Thoracic aorta (tissue), 2 donors: ENCODE data around the gene ORC4. TPM values are rescaled to one million over a fixed set of nuclear protein-coding genes. Genes with fewer than 3 reads are reported as not detected.

Experiments used
- ATAC-seq: fragments of 150-250 bp; one replicate; pipeline ENCODE4 v1.8.0; 2017; ENCODE audit warnings: low read depth; ENCODE audit not compliant: insufficient number of reproducible peaks, low FRiP score
- DNase-seq: peaks from one replicate; pipeline ENCODE4 v3.0.0-alpha.2; 2020; ENCODE audit warnings: low spot score
- H3K27ac ChIP-seq, 2 donors: fragments of 200-600 bp; sonication (generic); 1 replicate in 1 of 2; 2 replicates in 1 of 2; pipeline ENCODE4 v1.5.1; 2016; ENCODE audit warnings: mild to moderate bottlenecking in 2 of 2, moderate library complexity in 2 of 2
- H3K27me3 ChIP-seq: fragments of 200-600 bp; sonication (generic); replicated peaks from 2 replicates; pipeline ENCODE4 v1.6.0; 2016; ENCODE audit warnings: mild to moderate bottlenecking; ENCODE audit not compliant: insufficient read depth
- H3K36me3 ChIP-seq: fragments of 200-600 bp; sonication (generic); one replicate; pipeline ENCODE4 v1.5.1; 2016
- H3K4me1 ChIP-seq, 2 donors: fragments of 200-600 bp; sonication (generic); 1 replicate in 1 of 2; 2 replicates in 1 of 2; pipeline versions ENCODE4 v1.5.1 to v1.6.0; 2016; ENCODE audit warnings: low read depth in 2 of 2, mild to moderate bottlenecking in 1 of 2; ENCODE audit not compliant: control insufficient read depth in 1 of 2
- H3K4me3 ChIP-seq: fragments of 200-600 bp; sonication (generic); 2 replicates; pipeline ENCODE4 v1.5.1; 2016; ENCODE audit warnings: mild to moderate bottlenecking
- H3K9me3 ChIP-seq: fragments of 200-600 bp; sonication (generic); 2 replicates; pipeline ENCODE4 v1.5.1; 2016
- total RNA-seq, 2 donors: library from RNA; depleted of rRNA; stranded (reverse); fragments of >200 nt; gene quantifications; one replicate each; pipeline versions ENCODE4 v1.1.0 to v1.2.3, GENCODE V29; 2016
- TF ChIP-seq, protein P1 (sequence below): fragments of 200-600 bp; sonication (generic); IDR thresholded peaks from one replicate; pipeline ENCODE4 v1.5.1; 2019; ENCODE audit warnings: antibody characterized with exemption

The ORC4 gene
- total RNA-seq, 2 donors from 2014 or later: 12.2 to 57.9 TPM

DNA sequence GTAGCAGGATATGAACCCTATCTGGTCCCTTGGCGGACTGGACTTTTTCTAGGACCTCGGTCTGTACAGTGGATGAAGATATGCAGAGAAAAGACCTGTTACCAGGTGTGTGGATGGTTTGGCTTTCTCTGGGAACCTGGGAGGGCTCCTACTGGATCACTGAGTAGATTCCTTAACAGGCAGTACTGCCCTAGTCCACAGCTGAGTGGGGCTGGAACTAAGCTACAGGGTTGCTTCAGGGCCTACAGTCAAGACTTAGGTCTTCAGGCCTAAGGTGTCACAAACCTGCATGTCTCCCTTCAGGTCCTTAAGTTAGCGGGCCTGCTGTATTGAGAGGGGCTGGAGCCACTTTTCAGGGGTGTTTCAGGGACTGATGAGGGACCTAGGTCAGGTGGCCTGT is 42.9 kb downstream of the ORC4 start:
- peaks cover 3% of the 10 kb centered on the region for H3K36me3 ChIP-seq
- peaks cover 0 to 3% of the 10 kb centered on the region in 2 donors for H3K4me1 ChIP-seq
- H3K27me3 ChIP-seq: no peaks in the 10 kb centered on the region
- H3K27ac ChIP-seq: no peak overlapping the region
- no peaks in the 10 kb centered on the region for H3K9me3 ChIP-seq
- ATAC-seq: no peak
- TF ChIP-seq, protein P1, sequence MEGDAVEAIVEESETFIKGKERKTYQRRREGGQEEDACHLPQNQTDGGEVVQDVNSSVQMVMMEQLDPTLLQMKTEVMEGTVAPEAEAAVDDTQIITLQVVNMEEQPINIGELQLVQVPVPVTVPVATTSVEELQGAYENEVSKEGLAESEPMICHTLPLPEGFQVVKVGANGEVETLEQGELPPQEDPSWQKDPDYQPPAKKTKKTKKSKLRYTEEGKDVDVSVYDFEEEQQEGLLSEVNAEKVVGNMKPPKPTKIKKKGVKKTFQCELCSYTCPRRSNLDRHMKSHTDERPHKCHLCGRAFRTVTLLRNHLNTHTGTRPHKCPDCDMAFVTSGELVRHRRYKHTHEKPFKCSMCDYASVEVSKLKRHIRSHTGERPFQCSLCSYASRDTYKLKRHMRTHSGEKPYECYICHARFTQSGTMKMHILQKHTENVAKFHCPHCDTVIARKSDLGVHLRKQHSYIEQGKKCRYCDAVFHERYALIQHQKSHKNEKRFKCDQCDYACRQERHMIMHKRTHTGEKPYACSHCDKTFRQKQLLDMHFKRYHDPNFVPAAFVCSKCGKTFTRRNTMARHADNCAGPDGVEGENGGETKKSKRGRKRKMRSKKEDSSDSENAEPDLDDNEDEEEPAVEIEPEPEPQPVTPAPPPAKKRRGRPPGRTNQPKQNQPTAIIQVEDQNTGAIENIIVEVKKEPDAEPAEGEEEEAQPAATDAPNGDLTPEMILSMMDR: no peak
- H3K4me3 ChIP-seq: no peak overlapping the region
- DNase-seq: no peak

DNA sequence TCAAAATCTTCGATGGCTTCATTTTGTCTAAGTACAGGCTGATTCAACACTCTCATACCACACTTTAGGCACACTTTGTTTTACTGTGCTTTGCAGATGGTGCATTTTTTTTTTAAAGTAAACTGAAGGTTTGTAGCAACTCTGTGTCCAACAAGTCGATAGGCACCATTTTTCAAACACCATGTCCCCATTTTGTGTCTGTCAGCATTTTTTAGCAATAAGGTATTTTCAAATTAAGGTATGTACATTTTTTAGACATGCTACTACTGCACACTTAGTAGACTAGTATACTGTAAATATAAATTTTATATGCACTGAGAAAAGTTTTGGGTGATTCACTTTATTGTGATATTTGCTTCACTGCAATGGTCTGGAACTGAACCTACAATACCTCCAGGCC is 44.4 kb downstream of the ORC4 start:
- no peak overlapping the region for H3K27ac ChIP-seq
- H3K4me1 ChIP-seq: peaks cover 0 to 3% of the 10 kb centered on the region in 2 donors
- ATAC-seq (no peak), DNase-seq (no peak)
- H3K9me3 ChIP-seq: no peaks in the 10 kb centered on the region
- no peaks in the 10 kb centered on the region for H3K27me3 ChIP-seq
- no peak overlapping the region for H3K4me3 ChIP-seq
- peaks cover 4% of the 10 kb centered on the region for H3K36me3 ChIP-seq
- TF ChIP-seq, protein P1: no peak

DNA sequence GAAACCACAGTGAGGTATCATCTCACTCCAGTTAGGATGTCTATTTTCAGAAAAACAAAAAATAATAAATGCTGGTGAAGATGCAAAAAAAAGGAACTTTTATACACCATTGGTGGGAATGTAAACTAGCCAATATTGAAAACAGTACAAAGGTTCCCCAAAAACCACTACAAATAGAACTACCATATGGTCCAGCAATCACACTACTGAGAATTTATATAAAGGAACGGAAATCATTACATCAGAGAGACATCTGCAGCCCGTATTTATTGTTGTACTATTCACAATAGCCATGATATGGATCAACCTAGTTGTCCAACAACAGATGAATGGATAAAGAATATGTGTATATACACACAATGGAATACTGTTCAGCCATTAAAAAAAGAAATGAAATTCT is 52.0 kb downstream of the ORC4 start:
- H3K27me3 ChIP-seq: no peaks in the 10 kb centered on the region
- no peak for ATAC-seq
- peaks cover 3% of the 10 kb centered on the region for H3K9me3 ChIP-seq
- H3K36me3 ChIP-seq: peaks cover 4% of the 10 kb centered on the region
- TF ChIP-seq, protein P1: no peak
- H3K4me3 ChIP-seq: no peak overlapping the region
- H3K4me1 ChIP-seq: no peaks in the 10 kb centered on the region
- no peak overlapping the region for H3K27ac ChIP-seq
- DNase-seq: no peak

DNA sequence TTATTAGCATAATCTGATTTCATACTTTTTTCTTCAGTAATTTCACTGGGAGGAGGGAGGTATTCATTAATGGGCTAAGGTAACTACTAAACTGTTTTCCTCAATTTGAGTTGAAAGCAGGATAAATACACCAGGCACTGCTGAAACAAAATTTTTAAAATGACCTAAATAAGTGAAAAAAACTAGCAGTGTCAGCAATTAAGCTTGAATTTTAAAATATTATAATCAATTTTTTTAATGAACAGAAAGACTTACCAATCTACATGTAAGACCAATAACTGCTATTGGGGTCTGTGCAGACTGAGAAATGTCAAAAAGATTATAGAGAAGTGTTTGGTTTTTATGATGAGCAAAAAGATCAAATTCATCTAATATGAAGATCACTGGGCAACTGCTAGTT is 68.4 kb downstream of the ORC4 start:
- H3K9me3 ChIP-seq: no peaks in the 10 kb centered on the region
- TF ChIP-seq, protein P1: no peak

DNA sequence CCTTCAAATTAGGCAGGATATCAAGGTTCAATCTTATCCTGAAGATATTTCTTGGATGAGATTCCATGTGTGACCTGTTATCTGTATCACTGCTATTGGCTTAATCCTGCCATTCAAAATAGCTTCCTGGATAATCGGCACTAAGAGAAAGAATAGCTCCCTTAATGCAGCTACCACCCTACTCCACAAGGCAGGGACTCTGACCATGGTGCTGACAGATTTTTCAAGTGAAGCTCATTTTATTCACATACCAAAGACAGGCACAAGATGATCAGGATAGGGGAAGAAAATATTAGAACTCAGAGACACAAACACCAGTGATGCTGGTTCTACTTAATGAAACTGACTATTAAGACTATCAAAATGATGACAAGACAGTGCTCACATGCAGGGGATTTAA is 74.9 kb downstream of the ORC4 start:
- no peaks in the 10 kb centered on the region for H3K4me1 ChIP-seq
- TF ChIP-seq, protein P1: no peak
- ATAC-seq: no peak

More for the DNA sequence above, 68.4 kb downstream of the ORC4 start:
- Histone ChIP-seq H3K27ac (no peak overlapping the region), H3K36me3 (peaks cover 8% of the 10 kb centered on the region), H3K4me3 (no peak overlapping the region), H3K4me1 (no peaks in the 10 kb centered on the region), H3K27me3 (no peaks in the 10 kb centered on the region)
- ATAC-seq: no peak
- DNase-seq: no peak

More for the DNA sequence above, 74.9 kb downstream of the ORC4 start:
- Histone ChIP-seq H3K36me3 (peaks cover 6% of the 10 kb centered on the region), H3K27ac (no peak overlapping the region), H3K27me3 (no peaks in the 10 kb centered on the region), H3K9me3 (no peaks in the 10 kb centered on the region), H3K4me3 (no peak overlapping the region)
- DNase-seq: no peak
